ENCODE data around the gene TRPM8.
"Not testable (repeated sequence)": the region's sequence is repeated elsewhere in the genome, so short reads cannot be mapped to it uniquely, and the experiment has no call there.

The TRPM8 gene

DNA sequence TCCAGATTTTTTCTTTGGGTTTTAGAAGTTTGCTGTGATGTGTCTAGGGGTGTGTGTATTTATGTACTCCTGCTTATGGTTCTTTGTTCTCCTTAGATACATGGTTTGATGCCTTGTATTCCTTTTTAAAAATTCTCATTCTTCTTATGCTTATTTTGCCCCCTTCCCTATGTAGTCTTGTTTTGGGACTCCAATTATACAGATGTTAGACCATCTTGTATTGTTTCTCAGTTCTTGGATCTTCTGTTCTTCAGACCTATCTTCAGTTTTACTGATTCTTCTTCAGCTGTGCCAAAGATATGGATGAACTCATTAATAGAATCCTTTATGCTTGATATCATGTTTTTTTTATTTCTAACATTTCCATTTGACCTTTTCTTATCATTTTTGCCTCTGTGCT is 34.8 kb upstream of the TRPM8 start:
- H4K20me1 ChIP-seq (ENCODE audit: insufficient read depth, low read length) = no peaks in the 10 kb centered on the region
- no peak overlapping the region for H3K4me3 ChIP-seq (ENCODE audit: low read length)
- no peaks in the 10 kb centered on the region for H3K9me3 ChIP-seq (ENCODE audit: insufficient read depth, low read length)
- H3K36me3 ChIP-seq (replicated peaks; ENCODE audit: low read depth, low read length) = no peaks in the 10 kb centered on the region
- H3K9ac ChIP-seq (ENCODE audit: low read length) = no peak overlapping the region
- no peaks in the 10 kb centered on the region for H3K4me1 ChIP-seq (ENCODE audit: low read length)
- no peaks in the 10 kb centered on the region for H3K27me3 ChIP-seq (ENCODE audit: low read depth, low read length)
- no peaks in the 10 kb centered on the region for H3K79me2 ChIP-seq (ENCODE audit: low read length)
- no peak overlapping the region for H3K4me2 ChIP-seq (ENCODE audit: low read length)
- no peak overlapping the region for H2AFZ ChIP-seq (ENCODE audit: low read depth, low read length)
- TF ChIP-seq, protein P1, sequence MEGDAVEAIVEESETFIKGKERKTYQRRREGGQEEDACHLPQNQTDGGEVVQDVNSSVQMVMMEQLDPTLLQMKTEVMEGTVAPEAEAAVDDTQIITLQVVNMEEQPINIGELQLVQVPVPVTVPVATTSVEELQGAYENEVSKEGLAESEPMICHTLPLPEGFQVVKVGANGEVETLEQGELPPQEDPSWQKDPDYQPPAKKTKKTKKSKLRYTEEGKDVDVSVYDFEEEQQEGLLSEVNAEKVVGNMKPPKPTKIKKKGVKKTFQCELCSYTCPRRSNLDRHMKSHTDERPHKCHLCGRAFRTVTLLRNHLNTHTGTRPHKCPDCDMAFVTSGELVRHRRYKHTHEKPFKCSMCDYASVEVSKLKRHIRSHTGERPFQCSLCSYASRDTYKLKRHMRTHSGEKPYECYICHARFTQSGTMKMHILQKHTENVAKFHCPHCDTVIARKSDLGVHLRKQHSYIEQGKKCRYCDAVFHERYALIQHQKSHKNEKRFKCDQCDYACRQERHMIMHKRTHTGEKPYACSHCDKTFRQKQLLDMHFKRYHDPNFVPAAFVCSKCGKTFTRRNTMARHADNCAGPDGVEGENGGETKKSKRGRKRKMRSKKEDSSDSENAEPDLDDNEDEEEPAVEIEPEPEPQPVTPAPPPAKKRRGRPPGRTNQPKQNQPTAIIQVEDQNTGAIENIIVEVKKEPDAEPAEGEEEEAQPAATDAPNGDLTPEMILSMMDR (IDR thresholded peaks at IDR 0.05; ENCODE audit: low read depth, low read length) = no peak
- no peak for TF ChIP-seq EZH2phosphoT487 (IDR thresholded peaks at IDR 0.05; ENCODE audit: low read depth)
- H3K27ac ChIP-seq (ENCODE audit: low read length) = no peak overlapping the region

DNA sequence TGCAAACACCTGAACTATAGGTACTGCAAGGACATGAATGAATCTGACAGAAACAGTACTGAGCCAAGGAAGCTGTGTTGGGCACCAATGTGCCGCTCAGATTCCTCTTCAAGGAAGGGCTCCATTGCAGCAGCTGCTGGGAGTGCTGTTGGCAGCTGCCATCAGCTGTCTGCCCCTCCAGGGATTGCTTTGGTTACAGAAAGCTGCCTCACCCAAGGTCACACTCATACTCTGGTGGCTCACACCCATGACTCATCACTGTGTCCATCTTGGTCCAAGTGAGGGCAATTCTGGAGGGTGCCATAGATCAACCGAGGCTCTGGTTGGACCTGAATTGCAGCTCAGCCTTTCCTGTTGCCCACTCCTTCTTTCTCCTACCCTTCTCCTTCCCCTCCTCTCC is 24.4 kb upstream of the TRPM8 start:
- H3K27ac ChIP-seq (ENCODE audit: low read length) = no peak overlapping the region
- H3K4me2 ChIP-seq (ENCODE audit: low read length) = no peak overlapping the region
- H4K20me1 ChIP-seq (ENCODE audit: insufficient read depth, low read length) = no peaks in the 10 kb centered on the region
- H3K9ac ChIP-seq (ENCODE audit: low read length) = no peak overlapping the region
- H3K4me1 ChIP-seq (ENCODE audit: low read length) = no peaks in the 10 kb centered on the region
- no peaks in the 10 kb centered on the region for H3K36me3 ChIP-seq (replicated peaks; ENCODE audit: low read depth, low read length)
- H3K79me2 ChIP-seq (ENCODE audit: low read length) = no peaks in the 10 kb centered on the region
- TF ChIP-seq EZH2phosphoT487 (IDR thresholded peaks at IDR 0.05; ENCODE audit: low read depth) = no peak
- TF ChIP-seq, protein P1 (IDR thresholded peaks at IDR 0.05; ENCODE audit: low read depth, low read length) = no peak
- no peaks in the 10 kb centered on the region for H3K9me3 ChIP-seq (ENCODE audit: insufficient read depth, low read length)
- H2AFZ ChIP-seq (ENCODE audit: low read depth, low read length) = no peak overlapping the region
- H3K4me3 ChIP-seq (ENCODE audit: low read length) = no peak overlapping the region
- H3K27me3 ChIP-seq (ENCODE audit: low read depth, low read length) = 0 out of 2 replicates have a peak, but pooled peaks cover 3% of the 10 kb centered on the region

DNA sequence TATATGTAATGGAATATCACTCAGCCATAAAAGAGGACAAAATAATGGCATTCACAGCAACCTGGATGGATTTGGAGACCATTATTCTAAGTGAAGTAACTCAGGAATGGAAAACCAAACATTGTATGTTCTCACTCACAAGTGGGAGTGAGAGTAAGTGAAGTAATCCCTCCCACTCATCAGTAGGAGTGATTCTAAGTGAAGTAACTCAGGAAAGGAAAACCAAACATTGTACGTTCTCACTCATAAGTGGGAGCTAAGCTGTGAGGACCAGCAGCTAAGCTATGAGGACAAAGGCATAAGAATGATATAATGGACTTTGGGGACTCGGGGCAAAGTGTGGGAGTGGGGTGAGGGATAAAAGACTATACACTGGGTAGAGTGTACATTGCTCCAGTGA is 20.9 kb upstream of the TRPM8 start:
- H3K4me1 ChIP-seq (ENCODE audit: low read length); H3K9ac ChIP-seq (ENCODE audit: low read length); H4K20me1 ChIP-seq (ENCODE audit: insufficient read depth, low read length); H3K79me2 ChIP-seq (ENCODE audit: low read length); H3K4me2 ChIP-seq (ENCODE audit: low read length); H3K36me3 ChIP-seq (replicated peaks; ENCODE audit: low read depth, low read length); H3K9me3 ChIP-seq (ENCODE audit: insufficient read depth, low read length); H3K27me3 ChIP-seq (ENCODE audit: low read depth, low read length); H3K27ac ChIP-seq (ENCODE audit: low read length); H2AFZ ChIP-seq (ENCODE audit: low read depth, low read length); H3K4me3 ChIP-seq (ENCODE audit: low read length): not testable (repeated sequence)

DNA sequence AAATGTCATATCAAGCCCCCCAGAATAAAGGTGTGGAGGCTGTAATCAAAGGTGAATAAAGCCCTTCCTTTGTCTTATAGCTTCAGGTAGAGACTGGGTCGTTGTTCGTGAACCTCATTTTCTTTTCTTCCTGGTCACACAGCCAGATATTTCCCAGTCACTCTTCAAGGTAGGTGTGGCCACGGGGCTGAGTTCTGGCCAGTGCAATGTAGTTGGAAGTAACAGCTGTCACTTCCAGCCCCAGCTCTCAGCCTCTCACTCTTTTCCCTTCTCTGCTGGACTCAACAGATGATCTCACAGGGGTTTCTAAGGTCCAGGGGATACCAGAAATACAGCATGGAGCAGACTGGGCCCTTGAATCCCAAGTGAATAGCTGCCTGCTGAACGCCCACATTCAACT is 15.8 kb upstream of the TRPM8 start:
- Histone ChIP-seq H3K27ac (ENCODE audit: low read length) (no peak overlapping the region), H3K79me2 (ENCODE audit: low read length) (no peaks in the 10 kb centered on the region), H3K4me3 (ENCODE audit: low read length) (no peak overlapping the region), H3K4me2 (ENCODE audit: low read length) (no peak overlapping the region), H3K4me1 (ENCODE audit: low read length) (no peaks in the 10 kb centered on the region), H3K9me3 (ENCODE audit: insufficient read depth, low read length) (no peaks in the 10 kb centered on the region), H3K9ac (ENCODE audit: low read length) (no peak overlapping the region), H4K20me1 (ENCODE audit: insufficient read depth, low read length) (no peaks in the 10 kb centered on the region), H3K27me3 (ENCODE audit: low read depth, low read length) (no peaks in the 10 kb centered on the region), H2AFZ (ENCODE audit: low read depth, low read length) (no peak overlapping the region), H3K36me3 (replicated peaks; ENCODE audit: low read depth, low read length) (no peaks in the 10 kb centered on the region)
- TF ChIP-seq, protein P1 (IDR thresholded peaks at IDR 0.05; ENCODE audit: low read depth, low read length) = no peak
- TF ChIP-seq EZH2phosphoT487 (IDR thresholded peaks at IDR 0.05; ENCODE audit: low read depth) = no peak

DNA sequence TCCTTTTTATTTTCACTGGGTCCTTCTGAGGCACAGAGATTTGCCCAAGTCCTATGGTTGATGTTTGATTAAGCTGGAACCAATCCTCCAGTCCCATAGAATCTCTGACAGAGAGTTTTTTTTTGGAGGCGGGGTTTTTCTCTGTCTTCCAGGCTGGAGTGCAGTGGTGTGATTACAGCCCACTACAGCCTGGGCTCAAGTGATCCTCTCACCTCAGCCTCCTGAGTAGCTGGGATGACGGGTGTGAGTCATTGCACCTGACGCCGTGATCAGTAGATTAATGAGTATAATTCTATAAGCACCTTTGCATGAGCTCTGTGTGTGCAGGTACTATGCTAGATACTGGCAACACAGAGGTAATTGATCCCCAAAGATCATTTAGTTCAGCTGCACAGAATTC is 15.3 kb upstream of the TRPM8 start:
- Histone ChIP-seq H3K9me3 (ENCODE audit: insufficient read depth, low read length) (no peaks in the 10 kb centered on the region), H4K20me1 (ENCODE audit: insufficient read depth, low read length) (no peaks in the 10 kb centered on the region), H3K79me2 (ENCODE audit: low read length) (no peaks in the 10 kb centered on the region), H3K27me3 (ENCODE audit: low read depth, low read length) (no peaks in the 10 kb centered on the region), H3K4me2 (ENCODE audit: low read length) (no peak overlapping the region), H3K36me3 (replicated peaks; ENCODE audit: low read depth, low read length) (no peaks in the 10 kb centered on the region), H3K4me1 (ENCODE audit: low read length) (no peaks in the 10 kb centered on the region), H3K9ac (ENCODE audit: low read length) (no peak overlapping the region), H3K4me3 (ENCODE audit: low read length) (no peak overlapping the region), H2AFZ (ENCODE audit: low read depth, low read length) (no peak overlapping the region), H3K27ac (ENCODE audit: low read length) (no peak overlapping the region)
- TF ChIP-seq EZH2phosphoT487 (IDR thresholded peaks at IDR 0.05; ENCODE audit: low read depth) = no peak
